Measurements from ENCODE around the gene ACSF2.

Gene ACSF2

DNA sequence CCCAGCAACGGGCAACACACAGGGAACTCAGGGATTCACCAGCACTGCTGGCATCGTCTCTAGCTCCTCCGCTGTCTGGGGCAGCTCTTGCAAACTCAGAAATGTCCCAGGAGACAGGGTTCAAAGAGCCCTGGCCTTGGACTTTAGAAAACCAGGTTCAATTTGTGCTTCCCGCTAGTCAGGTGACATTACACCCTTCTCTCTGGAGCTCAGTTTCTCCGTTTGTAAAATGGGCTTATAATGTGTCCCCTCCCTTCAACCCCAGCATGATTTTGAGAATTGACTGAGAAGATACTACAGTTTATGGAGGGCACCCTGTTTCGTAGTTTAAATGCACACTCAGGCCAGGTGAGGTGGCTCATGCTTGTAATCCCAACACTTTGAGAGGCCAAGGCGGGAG is 80.3 kb downstream of the ACSF2 start:
- DNase-seq = no peak

DNA sequence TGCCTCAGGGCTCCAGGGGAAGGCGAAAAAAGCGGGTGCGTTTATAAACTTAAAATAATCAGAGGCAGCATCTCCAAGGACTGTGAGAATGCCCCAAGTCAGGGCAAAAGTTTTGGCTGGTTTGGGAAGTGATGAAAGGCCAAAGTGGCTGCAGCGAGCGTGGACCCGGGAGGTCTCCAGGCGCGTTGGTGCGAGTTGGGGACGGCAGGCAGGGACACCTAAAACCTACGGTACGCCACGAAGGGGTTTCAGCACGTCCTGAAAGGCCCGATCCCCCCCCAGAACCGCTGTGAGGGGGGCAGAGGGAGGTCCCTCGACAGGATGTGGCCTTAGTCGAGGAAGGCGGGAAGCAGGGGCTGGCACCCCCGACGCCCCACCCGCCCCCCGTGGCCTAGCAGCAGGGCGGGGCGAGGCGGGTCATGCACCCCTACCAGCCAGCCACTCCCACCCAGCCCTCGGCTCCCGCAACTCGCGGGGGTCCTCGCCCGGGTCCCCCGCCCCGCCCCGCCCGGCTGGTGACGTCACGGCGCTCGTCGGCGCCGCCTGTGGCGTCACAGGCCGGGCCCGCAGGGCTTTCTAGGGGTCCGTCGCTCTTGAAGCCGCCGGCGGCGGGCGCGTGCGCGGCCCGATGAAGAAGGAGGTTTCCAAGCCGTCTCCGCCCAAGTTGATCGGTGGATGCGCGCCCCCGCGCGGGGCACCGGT is 82.0 kb downstream of the ACSF2 start, which contains the start of gene MYCBPAP:
Gene MYCBPAP, plus strand, starts transcription at position 569 of the 702 bp plus-strand sequence. CDS start 236 bp downstream, outside the sequence.
- DNase-seq = no peak

DNA sequence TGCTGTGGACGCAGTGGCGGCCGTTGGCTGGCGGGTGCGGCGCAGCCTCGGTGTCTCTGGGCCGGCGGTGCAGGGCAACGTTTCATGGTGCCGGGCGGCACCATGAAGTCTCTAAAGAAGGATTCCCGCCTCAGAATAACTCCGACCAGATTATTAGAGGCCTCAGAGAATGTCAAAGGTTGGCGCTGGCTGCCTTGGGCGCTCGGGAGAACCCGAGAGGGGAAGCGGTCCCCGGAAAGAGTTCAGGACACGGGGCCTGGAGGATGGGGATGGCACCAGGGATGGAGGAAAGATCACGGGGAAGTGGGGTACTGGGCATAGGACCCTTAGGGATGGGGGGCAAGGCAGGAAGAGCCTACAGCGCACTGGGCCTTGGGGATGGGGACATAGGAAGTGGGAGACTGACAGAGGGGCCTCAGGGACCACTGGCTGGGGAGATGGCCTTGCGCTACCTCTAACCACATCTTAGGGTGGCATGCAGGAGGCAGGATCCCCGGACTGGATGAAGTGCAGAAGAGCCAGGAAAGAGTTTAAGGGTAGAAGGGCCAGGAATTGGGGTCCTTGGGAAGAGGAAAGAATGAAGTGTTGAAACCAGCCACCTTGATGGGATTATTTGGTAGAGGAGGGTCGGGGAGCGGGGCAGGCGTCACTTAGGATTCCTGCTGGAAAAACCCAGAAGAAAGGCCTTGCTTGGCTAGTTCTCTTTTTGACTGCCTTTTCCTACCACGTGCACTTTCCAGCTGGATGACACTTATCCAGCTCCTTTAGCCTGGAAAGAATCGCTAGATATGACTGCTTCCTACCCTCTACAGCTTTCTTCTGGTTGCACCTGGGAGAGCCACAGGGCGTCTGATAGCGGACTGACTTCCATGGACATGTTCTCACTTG is 82.8 kb downstream of the ACSF2 start:
- DNase-seq = no peak

DNA sequence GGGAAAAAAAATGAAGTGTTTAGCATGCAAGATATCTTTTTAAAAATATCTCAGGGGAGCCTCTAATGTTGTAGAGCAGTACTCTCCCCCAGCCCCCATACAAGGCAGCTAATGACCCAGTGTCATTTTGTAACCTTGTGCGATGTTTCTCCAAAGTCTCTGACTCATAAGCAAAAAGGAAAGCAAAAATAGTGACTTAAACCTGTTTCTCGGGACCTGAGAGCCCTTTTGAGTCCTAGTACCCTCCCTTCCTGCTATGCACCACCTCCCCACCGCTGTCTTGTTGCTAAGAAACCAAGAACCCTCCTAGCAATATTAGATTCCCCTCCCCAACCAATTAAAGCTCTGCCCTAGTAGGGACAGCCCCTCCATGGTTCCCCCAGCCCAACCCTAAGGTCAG is 85.0 kb downstream of the ACSF2 start:
- no peak for DNase-seq

DNA sequence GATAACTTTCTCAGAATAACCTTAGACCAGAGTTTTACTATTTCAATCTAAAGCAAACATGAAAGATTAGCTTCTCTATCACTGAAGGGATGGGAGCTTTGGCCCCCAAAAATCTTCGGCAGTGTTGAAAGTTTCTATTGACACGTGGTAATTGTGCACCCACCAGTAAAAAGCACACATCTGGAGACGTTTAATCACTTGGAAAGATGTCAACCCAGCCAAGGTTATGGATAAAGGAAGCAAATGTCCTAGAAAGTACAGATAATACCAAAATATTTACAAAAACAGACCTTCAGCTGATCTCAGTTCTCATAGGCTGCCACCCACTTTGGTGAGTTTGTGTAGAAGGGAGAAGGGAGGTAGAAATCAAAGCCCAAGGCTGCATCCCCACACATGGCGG is 87.5 kb downstream of the ACSF2 start:
- no peak for DNase-seq

DNA sequence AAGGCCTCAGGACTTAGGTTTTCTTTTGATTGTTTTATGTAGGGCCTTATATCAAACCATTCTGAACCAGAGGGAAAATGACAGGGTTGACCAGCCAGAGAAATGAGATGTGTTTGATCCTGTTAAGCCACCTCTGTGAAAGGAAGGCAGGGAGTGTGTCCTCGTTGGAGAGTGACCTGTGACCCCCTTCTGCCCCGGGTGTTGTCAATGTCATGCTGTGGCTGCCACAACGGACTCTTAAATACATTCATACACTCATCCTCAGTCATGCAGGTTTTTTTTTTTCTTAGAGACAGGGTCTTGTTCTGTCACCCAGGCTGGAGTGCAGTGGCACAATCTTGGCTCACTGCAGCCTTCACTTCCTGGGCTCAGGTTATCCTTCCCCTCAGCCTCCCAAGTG is 88.4 kb downstream of the ACSF2 start:
- DNase-seq = no peak

DNA sequence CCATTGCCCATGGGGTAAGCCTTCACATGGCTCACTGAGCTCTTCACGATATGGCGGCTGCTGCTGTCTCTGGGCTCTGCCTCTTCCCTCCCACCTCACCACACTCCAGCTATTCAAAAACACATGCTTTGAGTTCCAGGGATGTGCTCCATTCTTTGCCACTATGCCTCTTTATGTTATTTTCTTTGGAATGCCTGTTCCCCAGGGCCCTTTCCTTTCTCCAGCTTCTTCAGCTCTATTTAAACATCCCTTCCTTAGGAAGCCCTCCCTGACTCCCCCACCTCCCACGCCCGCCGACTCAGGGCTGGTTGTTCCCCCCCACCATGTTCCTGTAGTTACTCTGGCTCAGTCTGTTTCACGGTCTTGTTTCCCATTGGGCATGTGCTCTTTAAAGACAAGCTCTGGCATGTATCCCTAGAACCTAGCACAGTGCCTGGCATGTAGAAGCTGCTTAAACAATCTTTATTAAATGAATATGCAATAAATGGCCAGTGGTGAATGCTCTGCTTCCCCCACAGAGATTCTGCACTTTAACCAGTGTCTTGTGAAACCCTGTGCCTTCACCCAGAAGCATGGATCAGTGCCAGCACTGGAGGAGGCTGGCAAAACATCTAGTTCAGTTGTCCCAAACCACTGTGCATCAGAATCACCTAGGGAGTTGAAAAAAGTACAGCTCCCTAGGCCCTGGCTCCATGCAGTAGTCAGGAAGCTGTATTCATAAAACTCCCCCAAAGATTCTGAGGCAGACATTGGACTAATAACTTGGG is 89.1 kb downstream of the ACSF2 start:
- DNase-seq = no peak

DNA sequence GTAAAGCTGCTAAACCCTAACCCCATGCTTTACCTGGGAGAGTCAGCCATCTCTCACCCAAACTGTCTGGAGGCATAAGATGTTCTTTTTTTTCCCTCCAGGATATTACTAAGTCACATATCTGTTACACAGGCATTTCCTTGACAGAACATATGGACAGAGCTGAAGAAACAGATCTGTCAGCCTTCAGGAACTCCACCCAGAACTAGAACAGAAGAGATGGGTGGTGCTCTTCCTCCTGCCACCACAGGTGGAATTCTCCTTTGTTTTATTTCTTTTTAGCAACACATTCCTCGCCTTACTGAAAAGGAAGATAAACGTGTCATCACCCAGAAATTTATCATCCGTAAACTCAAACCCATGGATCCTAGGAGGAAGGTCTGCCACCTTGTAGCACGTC is 91.0 kb downstream of the ACSF2 start:
- no peak for DNase-seq

DNA sequence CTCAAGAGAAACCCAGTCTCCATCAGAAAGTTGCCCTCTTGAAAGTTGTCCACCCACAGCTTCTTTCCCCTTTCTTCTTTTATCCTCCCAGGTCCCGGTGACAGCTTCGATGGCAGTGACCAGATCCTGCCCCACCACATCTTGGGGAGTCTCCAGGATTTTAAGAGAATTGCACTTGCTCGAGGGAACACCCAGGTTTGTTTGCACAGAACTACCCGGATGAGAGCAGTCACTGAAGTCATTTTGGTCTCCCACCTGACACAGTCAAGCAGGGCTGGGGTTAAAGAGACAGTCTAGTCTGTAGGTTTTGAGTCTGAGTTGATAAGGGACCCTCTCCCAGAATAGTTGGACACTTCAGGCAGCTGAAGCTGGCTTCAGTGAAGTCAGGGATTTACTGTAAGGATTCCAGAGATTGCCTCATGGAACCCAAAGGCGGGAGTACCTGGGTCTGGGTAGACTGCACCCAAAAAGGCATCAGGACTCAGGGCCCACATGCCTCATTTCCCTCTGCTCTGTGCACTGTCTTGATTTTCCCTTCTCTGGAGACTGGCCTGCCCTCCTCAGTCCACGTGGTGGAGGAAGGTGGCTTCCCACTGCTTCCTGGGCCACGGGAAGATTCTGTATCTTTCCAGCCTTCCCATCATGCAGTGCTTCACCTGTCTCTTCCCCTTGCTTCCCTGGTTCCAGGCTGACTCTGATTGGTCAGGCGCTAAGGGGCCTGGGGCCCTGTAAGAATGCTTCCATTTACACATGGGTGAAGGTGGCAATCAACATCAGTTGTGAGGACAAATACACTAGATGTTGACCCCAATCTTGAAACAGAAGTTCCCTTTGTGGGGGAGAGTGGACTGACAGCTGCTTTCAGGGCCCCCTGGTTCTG is 91.7 kb downstream of the ACSF2 start:
- DNase-seq = no peak

DNA sequence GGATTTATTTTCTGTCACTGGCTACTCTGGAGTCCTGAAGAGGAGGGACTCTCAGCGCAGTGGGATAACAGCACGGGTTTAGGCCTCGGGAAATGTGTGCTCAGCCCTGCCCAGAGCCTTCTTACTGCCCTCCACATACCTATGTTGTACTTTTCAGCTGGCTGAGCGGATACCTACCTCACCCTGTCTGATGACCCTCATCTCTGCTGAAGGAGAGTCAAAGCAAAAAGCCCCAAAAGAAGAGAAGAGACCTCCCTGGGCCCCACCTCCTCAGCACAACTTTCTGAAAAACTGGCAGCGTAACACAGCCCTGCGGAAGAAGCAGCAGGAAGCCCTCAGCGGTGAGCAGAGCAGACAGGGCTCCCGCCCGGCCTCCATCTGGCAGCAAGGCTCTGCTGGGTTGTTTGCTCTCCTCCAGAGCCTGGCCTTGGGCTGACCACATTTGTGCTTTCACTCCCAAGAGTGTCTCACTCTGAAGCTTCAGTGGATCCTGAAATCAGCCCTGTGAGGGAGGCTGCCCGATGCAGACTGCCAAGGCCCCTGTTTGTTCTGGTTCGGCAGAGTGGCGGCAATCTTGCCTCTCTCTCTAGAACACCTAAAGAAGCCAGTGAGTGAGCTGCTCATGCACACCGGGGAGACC is 92.5 kb downstream of the ACSF2 start:
- no peak for DNase-seq

DNA sequence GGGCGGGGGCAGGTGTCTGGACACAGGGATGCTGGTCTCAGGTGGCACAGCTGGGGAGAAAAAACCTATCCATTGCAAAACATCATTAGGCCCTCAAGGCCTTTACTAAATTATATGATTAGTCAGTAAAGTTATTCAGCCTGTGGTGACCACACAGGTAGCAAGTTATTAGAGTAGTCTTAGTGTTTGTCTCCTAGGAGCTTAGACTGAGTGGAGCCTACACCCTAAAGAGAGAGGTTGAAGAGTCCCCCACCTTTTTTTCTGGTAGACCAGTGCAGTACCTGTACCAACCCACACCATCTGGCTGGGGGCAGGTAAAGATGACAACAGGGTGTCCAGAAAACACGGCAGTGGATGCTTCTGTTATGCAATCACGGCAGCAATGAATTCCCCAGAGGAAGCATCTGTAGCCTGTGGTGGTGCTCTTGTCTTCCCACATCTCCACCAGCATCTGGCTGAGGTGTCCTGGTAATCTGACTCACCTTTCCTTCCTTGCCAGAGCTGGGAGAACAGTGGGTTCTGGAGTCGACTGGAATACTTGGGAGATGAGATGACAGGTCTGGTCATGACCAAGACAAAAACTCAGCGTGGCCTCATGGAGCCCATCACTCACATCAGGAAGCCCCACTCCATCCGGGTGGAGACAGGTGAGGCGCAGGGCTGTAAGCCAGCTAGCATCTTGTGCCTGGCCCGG is 93.3 kb downstream of the ACSF2 start:
- no peak for DNase-seq

DNA sequence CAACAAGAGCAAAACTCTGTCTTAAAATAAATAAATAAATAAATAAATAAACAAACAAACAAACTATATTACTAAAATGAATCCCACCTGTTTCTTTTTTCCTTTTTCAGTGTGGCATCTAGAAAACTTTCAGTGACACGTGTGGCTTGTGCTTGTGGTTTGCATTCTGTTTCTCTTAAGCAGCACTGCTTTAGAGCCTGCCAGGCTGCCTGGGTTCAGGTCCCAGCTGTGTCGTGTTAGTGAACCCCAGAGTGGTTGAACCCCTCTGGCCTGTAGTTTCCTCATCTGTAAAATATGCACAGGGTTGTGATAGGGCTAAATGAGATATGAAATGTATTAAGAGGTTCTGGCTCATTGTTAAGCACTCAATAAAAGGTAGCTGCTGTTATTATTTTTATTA is 94.5 kb downstream of the ACSF2 start:
- DNase-seq = no peak

DNA sequence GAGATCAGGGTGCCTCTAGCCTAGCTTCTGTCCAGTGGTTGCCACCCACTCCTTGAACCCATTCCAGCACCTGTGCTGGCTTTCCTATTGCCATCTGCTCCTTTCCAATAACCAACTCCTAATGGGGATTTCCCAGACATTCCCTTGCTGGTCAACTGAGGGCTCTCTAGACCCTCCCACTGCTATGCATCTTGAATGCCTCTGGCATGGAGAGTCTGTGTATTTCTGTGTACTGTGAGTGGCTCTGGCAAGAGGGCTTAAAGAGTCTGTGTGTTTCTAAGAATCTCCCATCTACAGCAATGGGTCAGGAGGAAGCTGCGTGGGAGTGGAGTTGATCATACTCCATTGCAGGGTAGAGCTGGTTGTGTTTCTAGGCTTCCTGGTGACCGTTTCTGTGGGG is 95.5 kb downstream of the ACSF2 start:
- no peak for DNase-seq

DNA sequence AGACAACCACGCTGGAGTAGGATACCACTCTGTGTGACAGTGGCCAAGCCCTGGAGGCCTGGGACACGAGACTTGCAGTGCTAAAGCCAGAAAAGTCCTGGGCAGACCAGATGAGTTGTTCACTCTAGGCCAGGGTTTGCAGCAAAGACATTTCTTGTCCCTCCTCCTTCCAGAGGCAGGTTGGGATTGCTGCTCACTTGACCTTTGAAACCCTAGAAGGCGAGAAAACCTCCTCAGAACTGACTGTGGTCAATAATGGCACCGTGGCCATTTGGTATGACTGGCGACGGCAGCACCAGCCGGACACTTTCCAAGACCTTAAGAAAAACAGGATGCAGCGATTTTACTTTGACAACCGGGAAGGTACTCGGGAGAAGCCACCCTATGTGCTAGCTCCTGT is 96.7 kb downstream of the ACSF2 start:
- no peak for DNase-seq

DNA sequence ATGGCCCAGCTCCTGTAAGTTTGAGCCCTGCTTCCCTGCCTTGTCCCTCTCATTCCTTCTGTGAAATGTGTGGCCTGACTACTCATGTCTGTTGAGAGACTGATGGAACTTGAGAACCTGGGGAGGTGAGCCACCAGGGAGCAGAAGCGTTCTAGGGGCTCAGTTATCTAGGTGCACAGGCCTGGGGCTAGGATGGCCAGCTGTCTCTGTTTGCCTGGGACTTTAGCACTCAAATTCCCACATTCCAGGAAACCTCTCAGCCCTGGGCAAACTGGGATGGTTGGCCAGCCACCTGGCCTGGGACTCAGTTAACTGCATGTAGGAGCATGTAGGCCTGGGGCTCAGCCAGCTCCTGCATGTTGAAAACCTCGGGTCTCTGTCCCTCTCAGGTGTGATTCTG is 97.2 kb downstream of the ACSF2 start:
- no peak for DNase-seq
